ENCODE data around the gene PCBD2. TPM values are rescaled to one million over a fixed set of nuclear protein-coding genes. Genes with fewer than 3 reads are reported as not detected.
"Not testable (repeated sequence)": the region's sequence is repeated elsewhere in the genome, so short reads cannot be mapped to it uniquely, and the experiment has no call there.

PCBD2 gene
- 13.8 TPM for total RNA-seq

GRCh38 chr5:134904610-134905245 lies at the start of gene PCBD2:
Gene PCBD2 (plus strand): TSS chr5:134905131. CDS start chr5:134905140, 9 bp downstream.
- DNase-seq (ENCODE audit: low spot score), result peak; percentile 90

GRCh38 chr5:134856465-134856864 lies 48.5 kb upstream of the PCBD2 start:
- not testable (repeated sequence) for DNase-seq (ENCODE audit: low spot score)

- no peak for DNase-seq (ENCODE audit: low spot score)
These were observed 47.5 kb upstream of the PCBD2 start for GRCh38 chr5:134857401-134857800.

- no peak for DNase-seq (ENCODE audit: low spot score)
These were observed 40.2 kb upstream of the PCBD2 start for GRCh38 chr5:134864707-134865106.

GRCh38 chr5:134873494-134873893 lies 31.4 kb upstream of the PCBD2 start:
- no peak for DNase-seq (ENCODE audit: low spot score)

GRCh38 chr5:134873987-134874830 lies 30.7 kb upstream of the PCBD2 start, which contains the start of gene TXNDC15:
Gene TXNDC15 (plus strand): TSS chr5:134874371. CDS start chr5:134874428, 57 bp downstream.
- DNase-seq (ENCODE audit: low spot score), result peak; percentile 89

- DNase-seq (ENCODE audit: low spot score), result peak; percentile 51
These were observed 29.9 kb upstream of the PCBD2 start for GRCh38 chr5:134874831-134875655.

GRCh38 chr5:134877159-134877558 lies 27.8 kb upstream of the PCBD2 start:
- DNase-seq (ENCODE audit: low spot score), result no peak

GRCh38 chr5:134878403-134878802 lies 26.5 kb upstream of the PCBD2 start:
- no peak for DNase-seq (ENCODE audit: low spot score)

- DNase-seq (ENCODE audit: low spot score), result no peak
These were observed 25.5 kb upstream of the PCBD2 start for GRCh38 chr5:134879456-134879855.

- not testable (repeated sequence) for DNase-seq (ENCODE audit: low spot score)
These were observed 24.0 kb upstream of the PCBD2 start for GRCh38 chr5:134880937-134881336.

GRCh38 chr5:134881711-134882110 lies 23.2 kb upstream of the PCBD2 start:
- not testable (repeated sequence) for DNase-seq (ENCODE audit: low spot score)

GRCh38 chr5:134887593-134888159 lies 17.3 kb upstream of the PCBD2 start:
- DNase-seq (ENCODE audit: low spot score), result no peak

GRCh38 chr5:134889335-134889734 lies 15.6 kb upstream of the PCBD2 start:
- DNase-seq (ENCODE audit: low spot score), result no peak

GRCh38 chr5:134891473-134891872 lies 13.5 kb upstream of the PCBD2 start:
- DNase-seq (ENCODE audit: low spot score), result no peak

- no peak for DNase-seq (ENCODE audit: low spot score)
These were observed 12.6 kb upstream of the PCBD2 start for GRCh38 chr5:134892282-134892681.

GRCh38 chr5:134892926-134893325 lies 12.0 kb upstream of the PCBD2 start:
- DNase-seq (ENCODE audit: low spot score), result no peak

- DNase-seq (ENCODE audit: low spot score), result no peak
These were observed 11.0 kb upstream of the PCBD2 start for GRCh38 chr5:134893748-134894505.

- no peak for DNase-seq (ENCODE audit: low spot score)
These were observed 2.7 kb upstream of the PCBD2 start for GRCh38 chr5:134902071-134902801.

Measured in ureter (tissue), 1 donor.